ENCODE data around the gene CAPS2. TPM values are rescaled to one million over a fixed set of nuclear protein-coding genes. Genes with fewer than 3 reads are reported as not detected.
"Not testable (repeated sequence)": the region's sequence is repeated elsewhere in the genome, so short reads cannot be mapped to it uniquely, and the experiment has no call there.

The CAPS2 gene
- total RNA-seq (2014; rRNA removed; shearing (Covaris generic)) = 3.0 and 6.6 TPM in 2 replicates

GRCh38 chr12:75329918-75330826 is at the start of gene CAPS2:
CAPS2 (minus strand) TSS chr12:75330324; CDS start chr12:75326498, 3,826 bp downstream.
- DNase-seq (ENCODE audit: low spot score) = peak; percentile 57

- no peak for DNase-seq (ENCODE audit: low spot score)
Observed at GRCh38 chr12:75378354-75378753, 48.2 kb upstream of the CAPS2 start.

GRCh38 chr12:75374971-75375370 is 44.8 kb upstream of the CAPS2 start:
- DNase-seq (ENCODE audit: low spot score) = no peak

GRCh38 chr12:75366629-75367028 is 36.5 kb upstream of the CAPS2 start:
- no peak for DNase-seq (ENCODE audit: low spot score)

GRCh38 chr12:75364919-75365318 is 34.8 kb upstream of the CAPS2 start:
- no peak for DNase-seq (ENCODE audit: low spot score)

GRCh38 chr12:75361408-75361807 is 31.3 kb upstream of the CAPS2 start:
- no peak for DNase-seq (ENCODE audit: low spot score)

GRCh38 chr12:75360920-75361319 is 30.8 kb upstream of the CAPS2 start:
- no peak for DNase-seq (ENCODE audit: low spot score)

GRCh38 chr12:75354011-75354410 is 23.9 kb upstream of the CAPS2 start:
- no peak for DNase-seq (ENCODE audit: low spot score)

GRCh38 chr12:75350413-75350812 is 20.3 kb upstream of the CAPS2 start:
- DNase-seq (ENCODE audit: low spot score) = no peak

- no peak for DNase-seq (ENCODE audit: low spot score)
Observed at GRCh38 chr12:75349946-75350345, 19.8 kb upstream of the CAPS2 start.

GRCh38 chr12:75346215-75346614 is 16.1 kb upstream of the CAPS2 start:
- not testable (repeated sequence) for DNase-seq (ENCODE audit: low spot score)

GRCh38 chr12:75345531-75345930 is 15.4 kb upstream of the CAPS2 start:
- DNase-seq (ENCODE audit: low spot score) = no peak

GRCh38 chr12:75341873-75342272 is 11.7 kb upstream of the CAPS2 start:
- peak; percentile 11 for DNase-seq (ENCODE audit: low spot score)

GRCh38 chr12:75337905-75338304 is 7.8 kb upstream of the CAPS2 start:
- DNase-seq (ENCODE audit: low spot score) = no peak

- DNase-seq (ENCODE audit: low spot score) = peak; percentile 83
Observed at GRCh38 chr12:75334384-75335030, 4.4 kb upstream of the CAPS2 start, which contains the start of gene GLIPR1L1. GLIPR1L1 (plus strand) TSS chr12:75334670; CDS start chr12:75334729, 59 bp downstream.

GRCh38 chr12:75327642-75328041 is 2.5 kb downstream of the CAPS2 start:
- no peak for DNase-seq (ENCODE audit: low spot score)

GRCh38 chr12:75323663-75324062 is 6.5 kb downstream of the CAPS2 start:
- DNase-seq (ENCODE audit: low spot score) = no peak

- DNase-seq (ENCODE audit: low spot score) = no peak
Observed at GRCh38 chr12:75322464-75322863, 7.7 kb downstream of the CAPS2 start.

- DNase-seq (ENCODE audit: low spot score) = no peak
Observed at GRCh38 chr12:75317784-75318183, 12.3 kb downstream of the CAPS2 start.

GRCh38 chr12:75315518-75315917 is 14.6 kb downstream of the CAPS2 start:
- DNase-seq (ENCODE audit: low spot score) = no peak

- DNase-seq (ENCODE audit: low spot score) = no peak
Observed at GRCh38 chr12:75311369-75311768, 18.8 kb downstream of the CAPS2 start.

GRCh38 chr12:75308279-75308678 is 21.8 kb downstream of the CAPS2 start:
- DNase-seq (ENCODE audit: low spot score) = no peak
